ENCODE data around the gene MAN1A1.

The MAN1A1 gene

DNA sequence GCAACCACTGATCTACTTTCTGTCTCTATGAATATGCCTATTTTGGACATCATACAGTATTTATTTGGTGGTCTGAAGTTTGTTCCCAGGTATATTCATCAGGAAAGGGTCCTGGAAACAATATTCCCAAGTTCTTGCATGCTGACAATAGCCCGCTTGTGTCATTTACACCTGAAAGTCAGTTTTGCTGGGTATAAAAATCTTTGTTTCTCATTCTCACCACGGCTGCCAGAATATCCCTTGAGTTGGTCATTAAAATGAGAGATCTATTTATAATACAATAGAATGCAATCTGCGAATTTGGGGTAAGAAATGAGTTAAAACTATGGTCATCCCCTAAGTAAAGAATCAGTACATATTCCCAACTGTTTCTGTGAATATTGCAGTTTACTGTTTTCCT lies 79.0 kb downstream of the MAN1A1 start:
- no peak for DNase-seq (ENCODE audit: low read depth in 2 of 2)

DNA sequence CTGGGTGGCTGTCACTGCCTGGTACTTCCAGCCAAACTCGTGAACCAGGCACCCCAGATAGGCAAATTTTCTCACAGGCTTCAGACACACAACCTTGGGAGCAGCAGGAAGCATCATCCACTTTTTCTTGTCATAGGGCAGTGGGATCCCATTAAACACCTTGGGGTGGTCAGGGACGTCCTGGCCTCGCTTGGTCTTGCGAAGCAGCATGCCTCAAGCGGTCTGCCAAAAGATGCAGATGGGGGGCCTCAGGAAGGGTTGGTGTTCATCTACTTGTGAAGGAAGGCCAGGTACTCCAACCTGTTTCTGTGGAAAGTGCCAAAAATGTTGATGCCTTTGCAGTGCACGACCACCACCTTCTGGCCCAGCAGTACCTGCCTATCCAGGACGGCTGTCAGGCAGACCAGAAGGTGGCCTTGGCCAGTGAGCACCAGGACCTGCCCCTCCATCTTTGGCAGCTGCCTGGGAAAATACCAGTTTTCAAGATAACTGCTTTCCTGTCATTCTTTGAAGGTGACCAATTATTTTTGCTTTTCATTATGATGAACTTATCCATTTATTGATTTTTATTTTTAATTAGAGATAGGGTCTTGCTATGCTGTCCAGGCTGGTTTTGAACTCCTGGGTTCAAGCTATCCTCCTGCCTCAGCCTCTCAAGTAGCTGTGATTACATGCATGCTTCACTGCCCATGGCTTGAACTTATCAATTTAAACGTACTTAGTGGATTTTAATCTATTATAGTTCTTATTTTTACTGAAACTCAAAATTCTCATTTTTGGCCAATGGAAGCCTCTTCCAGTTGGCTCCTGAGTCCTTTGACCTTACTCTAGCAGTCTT lies 80.1 kb downstream of the MAN1A1 start:
- no peak for DNase-seq (ENCODE audit: low read depth in 2 of 2)

DNA sequence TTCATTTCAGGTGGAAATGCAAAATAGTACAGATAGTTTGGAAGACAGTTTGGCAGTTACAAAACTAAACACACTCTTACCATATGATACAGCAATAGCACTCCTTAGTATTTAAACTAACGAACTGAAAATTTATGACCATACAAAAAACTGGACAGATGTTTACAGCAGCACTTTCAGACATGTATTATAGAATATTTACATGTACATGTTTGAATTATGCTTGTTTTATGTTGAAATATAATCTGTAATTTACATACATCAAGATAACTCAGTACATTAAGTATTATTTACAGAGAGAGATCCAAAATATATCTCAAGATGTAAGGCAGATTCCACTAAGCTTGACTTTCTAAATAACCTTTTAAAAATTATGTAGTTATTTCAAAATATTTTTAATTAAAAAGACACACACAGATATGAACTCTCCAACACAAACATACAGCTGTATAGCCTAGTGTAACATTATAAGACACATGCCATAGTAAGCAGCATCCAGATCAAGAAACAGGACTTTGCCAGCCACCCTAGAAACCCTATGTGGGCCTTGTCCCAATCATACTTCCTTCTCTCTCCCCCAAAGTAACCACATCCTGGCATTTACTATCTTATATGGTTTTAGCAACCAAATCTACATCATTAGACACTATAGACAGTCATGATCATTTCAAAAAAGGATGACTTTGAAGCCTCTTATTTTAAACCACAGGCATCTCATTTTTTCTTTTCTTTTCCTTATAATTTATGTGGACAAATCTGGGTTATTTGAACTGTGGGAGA lies 82.2 kb downstream of the MAN1A1 start:
- no peak for DNase-seq (ENCODE audit: low read depth in 2 of 2)

DNA sequence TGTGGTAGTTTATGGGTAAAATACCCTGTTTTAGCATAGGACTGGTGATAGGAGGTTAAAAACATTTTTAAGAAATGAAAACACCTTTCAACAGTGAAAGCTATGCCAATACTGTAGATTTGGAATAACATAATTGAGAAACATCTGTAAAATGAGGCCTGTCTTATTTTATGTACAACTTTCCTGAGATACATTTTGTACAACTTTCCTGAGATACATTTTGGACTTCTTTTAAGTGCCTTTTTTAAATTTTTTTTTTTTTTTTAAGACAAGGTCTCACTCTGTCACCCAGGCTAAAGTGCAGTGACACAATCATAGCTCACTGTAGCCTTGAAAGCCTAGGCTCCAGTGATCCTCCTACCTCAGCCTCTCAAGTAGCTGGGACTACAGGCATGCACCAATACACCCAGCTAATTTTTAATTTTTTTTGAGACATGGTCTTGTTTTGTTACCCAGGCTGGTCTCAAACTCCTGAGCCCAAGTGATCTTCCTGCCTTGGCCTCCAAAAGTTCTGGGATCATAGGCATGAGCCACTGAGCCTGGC lies 84.6 kb downstream of the MAN1A1 start:
- DNase-seq (ENCODE audit: low read depth in 2 of 2): no peak

DNA sequence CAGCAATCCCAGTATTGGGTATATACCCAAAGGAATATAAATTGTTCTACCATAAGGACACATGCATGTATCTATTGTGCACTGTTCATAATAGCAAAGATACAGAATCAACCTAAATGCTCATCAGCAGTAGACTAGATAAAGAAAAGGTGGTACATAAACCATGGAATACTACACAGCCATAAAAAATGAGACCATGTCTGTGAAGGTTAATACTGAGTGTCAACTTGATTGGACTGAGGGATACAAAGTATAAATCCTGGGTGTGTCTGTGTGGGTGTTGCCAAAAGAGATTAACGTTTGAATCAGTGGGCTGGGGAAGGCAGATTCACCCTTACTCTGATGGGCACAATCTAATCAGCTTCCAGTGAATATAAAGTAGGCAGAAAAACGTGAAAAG lies 86.9 kb downstream of the MAN1A1 start:
- no peak for DNase-seq (ENCODE audit: low read depth in 2 of 2)

DNA sequence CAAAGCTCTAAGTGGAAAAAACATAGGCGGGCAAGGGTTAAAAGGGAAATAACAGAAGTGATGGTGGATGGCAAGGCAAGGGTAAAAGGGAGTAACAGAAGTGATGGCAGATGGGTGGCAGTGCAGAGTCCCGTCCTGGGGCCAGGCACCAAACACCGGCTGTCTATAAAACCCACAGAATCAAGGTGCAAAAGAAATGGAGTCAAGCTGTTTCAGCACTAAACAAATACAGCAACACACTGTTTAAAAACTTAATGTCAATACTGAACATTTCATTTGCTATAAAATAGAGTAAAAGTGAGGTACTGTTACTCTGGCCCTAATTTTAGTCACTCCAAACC lies 87.6 kb downstream of the MAN1A1 start:
- DNase-seq (ENCODE audit: low read depth in 2 of 2): no peak

DNA sequence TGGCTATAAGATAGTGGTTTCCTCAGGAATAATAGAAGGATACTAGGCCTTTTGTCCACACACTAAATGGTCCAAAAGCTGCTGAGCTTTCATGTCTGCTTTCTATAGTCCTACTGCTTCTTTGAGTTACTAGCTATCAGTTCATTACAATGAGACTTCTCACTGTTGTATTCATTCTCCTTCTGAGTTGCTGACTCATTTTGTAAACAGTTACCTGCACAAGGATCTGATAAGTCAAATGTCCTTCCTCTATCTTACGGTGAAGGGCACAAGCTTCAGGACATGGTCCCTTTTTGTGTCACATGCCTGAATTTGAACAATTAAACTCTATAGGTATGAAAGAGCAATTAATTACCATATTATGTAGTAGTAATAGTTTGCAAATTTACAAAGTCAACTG lies 90.5 kb downstream of the MAN1A1 start:
- no peak for DNase-seq (ENCODE audit: low read depth in 2 of 2)

DNA sequence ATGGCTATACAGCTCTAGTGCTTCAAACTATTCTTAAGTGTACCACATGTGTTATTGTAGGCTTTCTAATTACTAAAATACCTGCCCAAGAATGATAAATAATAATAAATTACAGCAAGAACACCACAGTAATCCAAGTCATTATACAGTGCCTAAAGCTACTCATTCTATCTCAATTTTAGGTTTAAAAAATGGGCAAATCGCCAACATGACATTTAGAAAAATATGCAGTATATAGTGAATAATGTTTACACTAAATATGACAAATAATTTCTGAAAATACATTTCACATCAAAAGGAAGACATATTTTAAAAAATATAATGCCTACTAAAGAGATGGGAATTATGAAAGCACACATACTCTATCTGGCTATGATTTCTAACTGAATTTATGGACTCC lies 91.8 kb downstream of the MAN1A1 start:
- no peak for DNase-seq (ENCODE audit: low read depth in 2 of 2)

DNA sequence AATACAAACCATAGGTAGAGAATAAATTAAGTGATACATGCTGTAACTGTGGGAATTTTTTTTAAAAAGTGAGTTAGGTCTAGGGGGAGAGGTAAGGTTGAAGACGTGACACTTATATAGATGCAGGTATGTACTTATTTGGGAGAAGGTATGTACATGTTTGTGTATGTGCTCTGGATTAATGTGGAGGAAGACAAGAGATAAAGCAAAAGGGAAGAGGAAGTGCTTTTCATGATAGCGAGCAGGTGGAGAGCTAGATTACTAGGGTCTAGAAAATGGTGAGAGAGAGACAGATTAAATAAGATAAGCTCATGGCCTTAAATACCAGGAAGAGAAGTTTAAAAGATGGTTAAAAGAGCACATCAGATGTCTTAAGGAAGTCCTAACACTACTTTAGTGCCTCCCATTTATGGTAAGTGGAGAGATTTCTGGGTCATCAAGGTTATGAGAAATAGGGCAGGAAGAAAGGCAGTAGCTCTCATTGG lies 92.5 kb downstream of the MAN1A1 start:
- no peak for DNase-seq (ENCODE audit: low read depth in 2 of 2)

DNA sequence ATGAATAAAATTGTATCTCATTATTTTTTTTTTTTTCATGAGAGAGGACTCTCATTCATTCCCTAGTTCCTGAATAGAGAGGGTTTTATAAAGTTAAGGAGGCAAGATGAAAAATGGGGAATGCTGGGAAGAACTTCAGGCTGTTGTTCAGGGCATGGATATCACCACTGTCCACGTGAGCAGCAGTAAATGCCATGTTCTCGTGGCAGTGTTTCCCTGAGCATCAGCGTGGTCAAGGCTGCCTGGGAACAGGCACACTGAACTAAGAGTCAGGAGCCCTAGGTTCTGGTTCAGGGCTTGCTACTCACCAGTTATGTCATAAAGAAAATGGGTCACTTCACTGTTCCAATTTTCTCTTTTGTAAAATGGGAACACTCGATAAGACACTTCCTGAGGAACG lies 93.2 kb downstream of the MAN1A1 start:
- DNase-seq (ENCODE audit: low read depth in 2 of 2): no peak

DNA sequence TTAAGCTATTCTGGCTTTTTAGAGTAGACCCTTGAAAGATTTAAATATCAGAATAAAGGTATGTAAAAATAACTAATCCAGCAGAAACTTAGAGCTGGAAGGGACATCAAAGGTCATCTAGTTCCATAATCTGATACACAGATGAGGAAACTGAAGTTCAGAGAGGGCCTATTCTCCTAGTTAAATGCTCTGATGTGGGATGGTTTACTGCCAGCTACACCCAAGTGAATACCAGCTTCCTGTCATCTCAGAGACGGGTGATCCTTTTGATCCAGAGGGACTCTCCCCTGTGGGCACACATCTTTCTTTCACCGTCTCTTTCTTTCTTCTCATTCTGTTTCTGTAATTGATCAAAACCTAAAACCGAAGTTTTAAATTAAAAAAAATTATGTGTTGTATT lies 94.1 kb downstream of the MAN1A1 start:
- no peak for DNase-seq (ENCODE audit: low read depth in 2 of 2)

DNA sequence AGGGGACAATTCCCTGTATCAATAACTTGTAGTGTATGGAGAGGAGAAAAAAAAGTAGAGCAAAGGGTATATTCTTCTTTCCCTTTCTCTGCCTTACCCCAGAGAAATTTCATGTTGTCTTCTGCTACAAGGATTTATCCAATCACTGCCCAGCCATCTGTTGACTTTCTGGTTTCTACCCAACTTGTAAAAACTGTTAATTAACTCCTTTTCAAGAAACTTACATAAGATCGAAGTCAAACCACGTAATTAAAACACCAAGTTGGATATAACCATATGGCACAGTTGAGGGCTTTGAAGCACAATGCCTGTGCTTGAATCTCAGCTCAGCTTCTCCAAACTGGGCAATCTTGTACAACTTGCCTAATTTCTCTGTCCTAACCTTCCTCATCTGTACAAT lies 99.5 kb downstream of the MAN1A1 start:
- DNase-seq (ENCODE audit: low read depth in 2 of 2): no peak

DNA sequence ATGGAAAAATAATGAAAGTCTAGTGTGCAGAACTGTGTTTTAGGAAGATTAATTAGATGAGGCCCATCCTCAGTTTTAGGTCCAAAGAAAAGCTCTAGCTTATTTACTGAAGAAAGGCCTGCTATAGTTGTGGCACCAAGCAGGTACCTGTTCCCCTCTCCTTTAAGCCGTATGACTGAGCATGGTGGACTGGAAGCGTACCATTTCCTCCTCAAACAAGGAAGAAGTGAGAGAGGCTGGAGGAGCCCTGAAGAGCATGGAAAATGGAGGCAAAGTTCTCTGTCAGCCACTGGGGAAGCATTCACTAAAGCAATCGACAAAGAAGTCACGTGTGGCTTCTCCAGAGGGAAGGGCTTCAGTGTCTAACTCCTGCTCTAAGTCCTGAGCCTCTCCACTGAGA lies 100.2 kb downstream of the MAN1A1 start:
- DNase-seq (ENCODE audit: low read depth in 2 of 2): no peak

DNA sequence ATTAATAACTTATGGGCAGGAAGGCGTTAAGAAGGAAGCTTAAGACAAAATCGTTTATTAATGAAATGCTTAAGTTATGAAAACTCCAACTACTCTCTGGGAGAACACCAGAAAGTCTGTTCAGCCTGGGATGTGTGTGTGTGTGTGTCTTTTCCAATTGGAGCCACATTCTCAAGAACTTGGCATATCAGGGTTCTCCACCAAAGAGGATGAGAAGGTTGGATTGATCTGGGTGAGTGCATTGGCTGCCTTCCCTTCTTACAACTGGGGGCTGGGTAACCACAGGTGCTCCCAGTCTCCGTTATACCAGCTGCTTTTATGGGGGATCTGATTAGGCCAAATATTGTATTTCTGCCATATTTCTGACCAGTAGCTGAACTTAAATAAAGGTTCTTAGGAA lies 102.1 kb downstream of the MAN1A1 start:
- DNase-seq (ENCODE audit: low read depth in 2 of 2): no peak

DNA sequence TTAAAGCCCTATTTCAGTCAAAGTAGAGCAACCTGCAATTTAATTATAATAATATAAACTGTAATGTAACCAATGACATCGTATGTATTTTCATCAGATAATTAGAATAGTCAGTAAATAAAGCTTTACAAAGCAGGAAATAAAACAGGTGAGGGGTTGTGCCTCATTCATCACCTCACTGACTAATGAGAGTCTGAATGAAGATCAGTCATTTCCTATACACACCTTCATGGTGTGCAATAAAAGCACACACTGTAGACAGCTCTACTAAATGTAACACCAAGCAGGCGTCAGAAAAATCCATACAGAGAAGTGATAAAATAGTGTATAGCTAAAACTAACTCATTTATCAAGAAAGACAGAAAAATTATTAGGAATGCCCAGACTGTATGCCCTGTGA lies 105.9 kb downstream of the MAN1A1 start:
- no peak for DNase-seq (ENCODE audit: low read depth in 2 of 2)

DNA sequence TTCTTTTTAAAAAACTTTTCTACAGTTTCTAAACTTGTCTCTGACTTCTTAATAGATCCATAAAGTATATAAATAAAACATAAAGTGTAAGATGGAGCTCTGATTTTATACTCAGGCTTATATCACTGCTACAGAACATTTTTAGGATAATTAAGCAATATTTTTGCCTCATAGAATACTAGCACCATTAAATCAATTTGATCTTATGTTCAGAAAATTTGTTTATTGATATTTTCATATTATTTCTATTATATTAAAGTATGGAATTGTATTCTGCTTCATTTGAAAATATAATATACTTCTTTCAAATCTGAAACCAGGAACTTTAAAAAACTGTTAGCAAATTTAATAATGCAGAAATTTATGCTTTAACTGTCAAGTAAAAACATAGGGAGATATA lies 106.5 kb downstream of the MAN1A1 start:
- no peak for DNase-seq (ENCODE audit: low read depth in 2 of 2)

DNA sequence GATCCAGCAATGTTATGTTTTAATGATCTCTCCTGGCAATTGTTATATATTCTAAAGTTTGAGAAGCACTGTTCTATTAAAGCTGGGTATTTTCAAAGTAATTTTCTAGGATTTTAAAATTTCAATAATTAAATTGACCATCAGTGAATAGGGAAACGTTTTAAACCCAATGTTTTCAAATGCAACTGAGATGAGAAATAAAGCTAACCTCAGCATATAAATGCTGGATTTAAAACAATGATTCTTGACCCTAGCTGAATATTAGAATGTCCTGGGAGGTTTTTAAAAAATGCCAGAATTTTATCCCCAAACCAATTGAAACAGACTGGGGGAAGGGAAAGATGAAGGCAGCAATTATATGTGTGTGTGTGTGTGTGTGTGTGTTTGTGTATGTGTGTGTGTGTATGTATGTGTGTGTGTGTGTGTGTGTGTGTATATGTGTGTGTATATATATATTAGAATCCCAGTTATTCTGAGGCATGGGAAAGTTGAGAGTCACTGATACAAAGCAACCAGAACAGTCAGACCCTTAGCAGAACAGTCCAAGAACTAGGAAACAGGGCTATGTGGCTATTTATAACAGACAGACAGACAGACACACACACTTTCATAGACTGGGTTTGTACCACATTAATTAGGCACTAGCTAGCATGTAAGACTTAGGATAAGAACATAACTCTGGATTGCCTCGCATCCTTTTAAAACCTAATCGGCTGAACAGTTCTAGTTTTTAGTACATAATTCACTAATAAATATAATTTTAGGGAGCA lies 107.8 kb downstream of the MAN1A1 start:
- DNase-seq (ENCODE audit: low read depth in 2 of 2): no peak

DNA sequence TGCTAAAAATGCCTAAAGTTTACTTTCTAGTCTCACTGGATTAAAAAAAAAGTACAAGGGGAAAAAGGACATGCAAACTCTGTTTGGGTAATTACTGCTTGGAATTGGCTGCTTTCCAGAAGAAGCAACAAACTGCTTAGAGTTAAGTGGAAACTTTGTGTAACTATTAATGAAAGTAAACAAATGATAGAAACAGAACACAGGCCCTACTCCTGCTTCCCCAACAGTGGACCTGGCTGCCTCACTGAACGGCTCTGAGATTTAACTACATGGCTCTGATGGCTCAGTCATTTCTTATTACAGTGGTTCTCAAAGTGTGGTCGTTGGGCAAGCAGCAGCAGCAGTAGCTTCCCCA lies 108.5 kb downstream of the MAN1A1 start:
- DNase-seq (ENCODE audit: low read depth in 2 of 2): no peak

DNA sequence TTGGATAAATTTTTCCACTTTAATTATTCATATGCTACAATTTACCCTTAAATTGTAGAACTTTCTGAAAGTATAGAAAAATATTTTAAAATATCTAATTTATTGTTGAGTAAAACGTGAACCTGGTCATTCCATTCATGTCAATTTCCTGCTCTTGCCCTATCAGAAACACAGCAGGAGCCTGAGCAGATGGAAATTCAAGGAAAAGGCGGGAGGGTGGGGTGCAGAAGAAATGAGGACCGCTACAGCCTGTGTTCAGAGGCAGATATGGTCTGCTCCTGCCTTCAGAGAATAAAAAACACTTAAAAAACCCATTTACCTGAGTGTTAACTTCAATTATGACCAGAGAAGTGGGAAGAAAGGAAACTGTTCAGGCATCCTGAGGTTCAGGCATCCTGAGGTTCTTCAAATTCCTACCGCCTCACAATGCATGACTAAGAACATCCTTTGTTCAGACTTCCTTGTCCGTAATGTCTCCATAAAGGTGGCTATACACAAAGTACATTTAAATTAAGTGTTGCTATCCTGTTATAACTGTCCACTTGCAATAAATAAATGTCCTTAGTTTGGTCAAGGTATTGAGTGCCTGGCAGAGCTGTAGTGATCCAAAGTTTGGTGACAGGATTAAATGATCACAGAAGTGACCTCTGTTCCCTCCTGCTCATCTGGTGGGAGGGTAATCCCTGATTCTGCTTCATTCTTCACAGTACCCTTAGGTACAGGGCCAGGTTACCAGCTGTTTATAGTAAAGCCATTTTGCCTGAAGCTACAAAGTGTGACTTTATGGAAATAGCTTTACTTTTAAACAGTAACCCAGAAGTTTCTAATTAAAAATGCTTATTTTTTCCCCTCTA lies 109.1 kb downstream of the MAN1A1 start:
- DNase-seq (ENCODE audit: low read depth in 2 of 2): no peak

DNA sequence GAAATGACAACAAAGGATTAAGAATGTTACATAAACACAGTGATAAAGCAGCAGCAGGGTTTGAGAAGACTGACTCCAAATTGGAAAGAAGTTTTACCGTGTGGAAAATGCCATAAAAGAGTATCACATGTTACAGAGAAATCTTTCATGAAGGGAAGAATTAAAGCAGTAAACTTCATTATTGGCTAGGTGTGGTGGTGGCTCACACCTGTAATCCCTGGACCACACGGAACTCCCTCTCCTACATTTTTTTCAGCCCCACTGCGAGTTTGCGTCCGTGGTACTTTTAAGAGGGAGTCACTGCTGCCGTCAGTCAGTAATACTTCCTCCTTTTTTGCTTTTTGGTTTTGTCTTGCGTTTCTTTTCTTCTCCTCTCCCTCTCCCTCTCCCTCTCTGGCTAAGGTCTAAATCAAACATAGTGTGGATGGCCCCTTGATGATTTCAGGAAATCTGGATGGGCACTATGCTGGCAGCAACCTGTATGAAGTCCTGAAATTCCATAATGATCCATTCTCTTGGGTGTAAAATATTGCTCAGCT lies 112.3 kb downstream of the MAN1A1 start:
- DNase-seq (ENCODE audit: low read depth in 2 of 2): no peak

DNA sequence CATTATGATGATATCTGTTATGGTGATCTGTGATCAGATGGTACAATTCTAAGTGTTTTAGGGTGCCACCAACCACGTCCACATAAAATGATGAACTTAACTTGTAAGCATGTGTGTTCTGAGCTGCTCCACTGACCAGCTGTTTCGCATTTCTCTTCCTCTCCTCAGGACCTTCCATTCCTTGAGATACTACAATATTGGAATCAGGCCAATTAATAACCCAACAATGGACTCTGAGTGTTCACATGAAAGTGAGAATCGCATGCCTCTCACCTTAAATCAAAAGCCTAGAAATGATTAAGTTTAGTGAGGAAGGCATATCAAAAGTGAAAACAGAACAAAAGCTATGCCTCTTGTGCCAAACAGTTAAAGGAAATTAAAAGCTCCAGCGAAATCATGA lies 114.6 kb downstream of the MAN1A1 start:
- DNase-seq (ENCODE audit: low read depth in 2 of 2): no peak
